Nephron progenitor cell (in vitro differentiated cells): ENCODE data around the gene EGFL7.

Experiments
- DNase-seq: peaks from one replicate; pipeline ENCODE4 v3.0.0; 2021
- H3K27ac Mint-ChIP-seq: 2 replicates; pipeline ENCODE4 v1.8.0; 2021; ENCODE audit warnings: mild to moderate bottlenecking, moderate library complexity, mixed read lengths
- H3K27me3 Mint-ChIP-seq: 2 replicates; pipeline ENCODE4 v1.8.0; 2021; ENCODE audit warnings: mild to moderate bottlenecking, low read depth, mixed read lengths; ENCODE audit not compliant: poor library complexity
- H3K36me3 Mint-ChIP-seq: 2 replicates; pipeline ENCODE4 v1.8.0; 2021; ENCODE audit warnings: low read depth, mixed read lengths
- H3K4me1 Mint-ChIP-seq: 2 replicates; pipeline ENCODE4 v1.8.0; 2021; ENCODE audit warnings: mixed read lengths
- H3K4me3 Mint-ChIP-seq: 2 replicates; pipeline ENCODE4 v1.8.0; 2021; ENCODE audit warnings: mild to moderate bottlenecking, moderate library complexity, mixed read lengths
- H3K9me3 Mint-ChIP-seq: 2 replicates; pipeline ENCODE4 v1.8.0; 2021; ENCODE audit warnings: mild to moderate bottlenecking, moderate library complexity, mixed read lengths
- CTCF ChIP-seq: fragments of 200-600 bp; sonication (generic); IDR thresholded peaks from 2 replicates; pipeline ENCODE4 v1.5.0; 2021; ENCODE audit warnings: antibody characterized with exemption

Gene EGFL7

GRCh38 chr9:136662656-136663581 is at the start of gene EGFL7:
EGFL7 (plus strand) TSS chr9:136662916; CDS start chr9:136668283, 5,367 bp downstream.
- no peak for TF ChIP-seq CTCF
- Mint-ChIP-seq H3K27ac (no peak within 1 kb of the TSS), H3K9me3 (no peaks in the 10 kb centered on the region), H3K27me3 (peaks cover 4% of the 10 kb centered on the region), H3K36me3 (no peaks in the 10 kb centered on the region), H3K4me3 (no peak within 1 kb of the TSS), H3K4me1 (peaks cover 29% of the 10 kb centered on the region)
- no peak for DNase-seq

GRCh38 chr9:136613824-136614371 is 48.8 kb upstream of the EGFL7 start:
- DNase-seq, result no peak
- Mint-ChIP-seq H3K4me3 (no peak overlapping the region), H3K36me3 (no peaks in the 10 kb centered on the region), H3K9me3 (no peaks in the 10 kb centered on the region), H3K27ac (no peak overlapping the region), H3K4me1 (peaks cover 58% of the 10 kb centered on the region), H3K27me3 (no peaks in the 10 kb centered on the region)
- TF ChIP-seq CTCF, result no peak

- Mint-ChIP-seq H3K4me3 (no peak overlapping the region), H3K27me3 (no peaks in the 10 kb centered on the region), H3K4me1 (peaks cover 58% of the 10 kb centered on the region), H3K9me3 (no peaks in the 10 kb centered on the region), H3K27ac (no peak overlapping the region), H3K36me3 (no peaks in the 10 kb centered on the region)
- no peak for DNase-seq
- TF ChIP-seq CTCF, result no peak
Observed at GRCh38 chr9:136614372-136614922, 48.3 kb upstream of the EGFL7 start.

GRCh38 chr9:136614967-136615623 is 47.6 kb upstream of the EGFL7 start:
- Mint-ChIP-seq H3K27me3 (peaks cover 6% of the 10 kb centered on the region), H3K36me3 (no peaks in the 10 kb centered on the region), H3K9me3 (no peaks in the 10 kb centered on the region), H3K27ac (peak overlapping the region; percentile 95), H3K4me1 (peaks cover 62% of the 10 kb centered on the region), H3K4me3 (no peak overlapping the region)
- no peak for TF ChIP-seq CTCF
- DNase-seq, result no peak

- Mint-ChIP-seq H3K4me1 (peaks cover 58% of the 10 kb centered on the region), H3K4me3 (no peak overlapping the region), H3K27me3 (peaks cover 6% of the 10 kb centered on the region), H3K27ac (peak overlapping the region; percentile 95), H3K36me3 (no peaks in the 10 kb centered on the region), H3K9me3 (no peaks in the 10 kb centered on the region)
- TF ChIP-seq CTCF, result no peak
- DNase-seq, result no peak
Observed at GRCh38 chr9:136615631-136616306, 46.9 kb upstream of the EGFL7 start.
